ENCODE results near the gene KCNN4. TPM values are rescaled to one million over a fixed set of nuclear protein-coding genes. Genes with fewer than 3 reads are reported as not detected.
"Not testable (repeated sequence)": the region's sequence is repeated elsewhere in the genome, so short reads cannot be mapped to it uniquely, and the experiment has no call there.

The KCNN4 gene
- total RNA-seq, result 165 and 172 TPM in 2 replicates

DNA sequence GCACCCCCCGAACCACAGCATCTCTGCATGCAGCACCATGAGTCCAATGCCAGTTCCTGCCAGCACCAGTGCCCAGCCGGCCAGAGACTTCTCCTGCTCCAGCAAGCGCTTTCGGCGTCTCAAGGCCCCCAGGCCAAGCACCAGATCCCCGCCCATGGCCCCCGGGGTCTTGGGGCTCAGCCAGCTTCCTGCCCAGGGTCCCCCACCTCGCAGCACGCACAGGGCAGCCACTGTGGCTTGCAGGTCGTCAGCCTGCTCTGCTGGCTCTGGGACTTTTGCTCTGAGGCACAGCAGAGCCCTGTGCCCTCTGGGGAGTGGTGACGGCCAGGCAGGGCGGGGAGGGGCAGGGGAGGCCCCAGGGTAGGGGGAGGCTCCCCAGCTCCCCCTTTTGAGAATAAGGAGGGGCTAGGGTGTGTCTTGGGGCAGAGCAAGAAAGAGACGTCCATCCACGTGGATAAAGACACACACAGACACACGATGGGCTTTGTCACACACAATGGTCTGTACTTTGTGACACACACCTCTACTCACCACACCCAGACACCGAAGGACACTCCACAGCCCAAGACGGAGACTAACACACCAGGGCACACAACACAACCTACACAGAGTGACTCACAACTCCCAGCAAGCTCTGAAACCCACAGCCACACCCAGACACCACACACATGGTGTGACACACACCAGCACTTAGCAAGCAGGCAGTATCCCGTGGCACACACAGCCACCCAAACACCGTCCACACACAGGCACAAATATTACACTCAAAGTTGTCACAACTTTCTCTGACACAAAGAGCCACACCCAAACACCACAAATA lies at the start of gene KCNN4:
Gene KCNN4, minus strand, starts transcription at position 268 of the 820 bp plus-strand sequence. Its CDS starts 112 bp downstream, at position 156.
- Mint-ChIP-seq H3K27me3 (no peaks in the 10 kb centered on the region), H3K27ac (peak within 1 kb of the TSS; percentile 87), H3K4me3 (peak within 1 kb of the TSS; percentile 85), H3K36me3 (ENCODE audit: low read depth) (peaks cover 41% of the 10 kb centered on the region), H3K4me1 (peaks cover 74% of the 10 kb centered on the region), H3K9me3 (peaks cover 3% of the 10 kb centered on the region)
- peak; percentile 87 for DNase-seq
- intact Hi-C loops (cut with micrococcal nuclease), result loop anchor here (1.0 to 5.0 kb wide), 4 partner anchors 16 to 254 kb away; partner anchors contain the start of genes ETHE1 and SMG9

DNA sequence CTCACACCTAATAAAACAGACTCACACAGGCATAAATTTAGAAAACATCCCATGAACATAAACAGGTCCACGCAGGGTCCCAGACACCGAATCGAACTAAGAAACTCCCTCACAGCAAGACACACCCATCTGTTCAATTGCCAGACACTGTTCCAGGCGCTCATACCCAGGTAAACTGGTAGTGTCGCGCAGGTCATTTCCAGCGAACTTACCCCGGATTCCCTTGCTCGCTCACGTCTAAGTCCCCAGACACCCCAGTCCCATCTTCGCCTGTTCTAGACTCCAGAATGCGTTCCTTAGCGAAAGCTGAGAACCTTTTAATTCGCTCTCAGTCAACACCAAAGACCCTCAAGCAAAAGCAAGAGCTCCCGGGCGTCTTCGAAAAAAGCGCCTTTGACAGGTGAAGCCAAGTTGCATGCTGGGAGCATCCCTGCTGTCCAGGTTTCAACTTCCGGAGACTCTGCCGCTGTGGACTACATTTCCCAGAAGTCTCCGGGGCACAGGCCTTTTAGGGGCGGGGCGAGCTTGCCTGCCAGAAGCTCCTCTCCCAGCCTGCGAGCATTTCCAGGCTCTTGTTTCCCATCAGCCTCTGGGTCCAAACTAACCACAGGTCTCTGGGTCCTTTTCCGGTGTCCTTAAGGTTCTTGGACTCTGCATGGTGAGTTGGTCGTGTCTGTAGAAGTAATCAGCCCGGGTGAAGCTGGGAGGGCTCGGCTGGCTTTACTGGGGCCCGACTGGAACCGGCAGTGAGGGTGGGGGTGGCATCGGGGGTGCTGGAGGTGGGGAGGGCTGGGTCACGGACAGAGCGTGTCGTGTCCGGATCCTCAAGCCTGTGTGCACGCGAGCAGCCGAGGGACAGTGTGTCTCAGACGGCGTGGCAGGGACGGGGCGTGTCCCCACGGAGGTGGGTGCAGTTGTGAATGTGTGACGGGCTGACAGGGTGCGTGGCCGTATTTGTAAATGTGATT lies 46.3 kb upstream of the KCNN4 start, which contains the start of gene ZNF283:
Gene ZNF283, plus strand, starts transcription at position 535 of the 968 bp plus-strand sequence. CDS start 6,184 bp downstream, outside the sequence.
- H3K27me3 Mint-ChIP-seq, result peaks cover 11% of the 10 kb centered on the region

DNA sequence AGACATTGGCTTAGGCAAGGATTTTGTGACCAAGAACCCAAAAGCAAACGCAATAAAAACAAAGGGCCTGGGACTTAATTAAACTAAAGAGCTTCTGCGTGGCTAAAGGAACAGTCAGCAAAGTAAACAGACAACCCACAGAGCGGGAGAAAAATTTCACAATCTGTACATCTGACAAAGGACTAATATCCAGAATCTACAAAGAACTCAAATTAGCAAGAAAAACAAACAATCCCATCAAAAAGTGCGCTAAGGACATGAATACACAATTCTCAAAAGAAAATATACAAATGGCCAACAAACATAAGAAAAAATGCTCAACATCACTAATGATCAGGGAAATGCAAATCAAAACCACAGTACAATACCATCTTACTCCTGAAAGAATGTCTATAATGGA lies 43.8 kb upstream of the KCNN4 start:
- peaks cover 36% of the 10 kb centered on the region for H3K9me3 Mint-ChIP-seq
- H3K27ac Mint-ChIP-seq, DNase-seq, H3K4me3 Mint-ChIP-seq: not testable (repeated sequence)
- intact Hi-C loops (cut with micrococcal nuclease), result loop anchor here (10.0 kb wide), 1 partner anchor 110 kb away; the partner anchor contains the start of gene ZNF45
- H3K4me1 Mint-ChIP-seq, result peaks cover 23% of the 10 kb centered on the region
- peaks cover 27% of the 10 kb centered on the region for H3K36me3 Mint-ChIP-seq (ENCODE audit: low read depth)
- peaks cover 26% of the 10 kb centered on the region for H3K27me3 Mint-ChIP-seq

More for the DNA sequence above, 46.3 kb upstream of the KCNN4 start, which contains the start of gene ZNF283:
- Mint-ChIP-seq H3K27ac (peak within 1 kb of the TSS; percentile 42), H3K4me1 (peaks cover 13% of the 10 kb centered on the region), H3K4me3 (peak within 1 kb of the TSS; percentile 87), H3K9me3 (peaks cover 26% of the 10 kb centered on the region), H3K36me3 (ENCODE audit: low read depth) (peaks cover 38% of the 10 kb centered on the region)
- DNase-seq, result peak; percentile 95
- intact Hi-C loops (cut with micrococcal nuclease), result loop anchor here (1.0 to 10.0 kb wide), 4 partner anchors 108 to 268 kb away; partner anchors contain the start of genes ZNF221, ZNF224, ZNF230 and ZNF45

DNA sequence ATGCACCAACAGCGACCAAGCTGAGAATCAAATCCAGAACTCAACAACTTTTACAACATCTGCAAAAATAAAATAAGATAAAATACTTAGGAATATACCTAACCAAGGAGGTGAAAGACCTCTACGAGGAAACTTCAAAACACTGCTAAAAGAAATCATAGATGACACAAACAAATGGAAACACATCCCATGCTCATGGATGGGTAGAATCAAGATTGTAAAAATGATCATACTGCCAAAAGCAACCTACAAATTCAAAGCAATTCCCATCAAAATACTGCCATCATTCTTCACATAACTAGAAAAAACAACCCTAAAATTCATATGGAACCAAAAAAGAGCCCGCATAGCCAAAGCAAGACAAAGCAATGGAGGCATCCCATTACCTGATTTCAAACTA lies 43.1 kb upstream of the KCNN4 start:
- Mint-ChIP-seq H3K36me3 (ENCODE audit: low read depth) (peaks cover 22% of the 10 kb centered on the region), H3K4me1 (peaks cover 23% of the 10 kb centered on the region), H3K27me3 (peaks cover 26% of the 10 kb centered on the region), H3K9me3 (peaks cover 36% of the 10 kb centered on the region)
- H3K27ac Mint-ChIP-seq, DNase-seq, H3K4me3 Mint-ChIP-seq: not testable (repeated sequence)
- intact Hi-C loops (cut with micrococcal nuclease), result loop anchor here (10.0 kb wide), 1 partner anchor 111 kb away; the partner anchor contains the start of gene ZNF45

DNA sequence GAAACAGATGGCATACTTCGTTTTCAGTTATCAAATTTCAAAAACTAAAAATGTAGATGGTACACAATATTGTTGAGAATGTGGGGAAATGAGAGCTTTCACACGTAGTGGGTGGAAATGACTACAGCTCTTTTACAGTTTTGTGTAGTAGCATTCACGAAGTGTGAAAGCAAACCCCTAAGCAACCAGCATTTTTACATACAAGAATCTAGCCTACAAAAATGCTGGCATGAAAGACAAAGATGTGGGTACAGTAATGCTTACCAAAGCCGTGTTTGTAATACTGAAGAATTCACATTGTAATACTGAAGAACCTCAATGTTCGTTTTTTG lies 40.1 kb upstream of the KCNN4 start:
- intact Hi-C loops (cut with micrococcal nuclease), result loop anchor here (10.0 kb wide), 1 partner anchor 114 kb away; the partner anchor contains the start of gene ZNF45
- Mint-ChIP-seq H3K4me1 (peaks cover 10% of the 10 kb centered on the region), H3K4me3 (peak overlapping the region; percentile 82), H3K27me3 (peaks cover 31% of the 10 kb centered on the region), H3K9me3 (peaks cover 35% of the 10 kb centered on the region), H3K36me3 (ENCODE audit: low read depth) (peaks cover 6% of the 10 kb centered on the region), H3K27ac (no peak overlapping the region)
- DNase-seq, result peak; percentile 15

DNA sequence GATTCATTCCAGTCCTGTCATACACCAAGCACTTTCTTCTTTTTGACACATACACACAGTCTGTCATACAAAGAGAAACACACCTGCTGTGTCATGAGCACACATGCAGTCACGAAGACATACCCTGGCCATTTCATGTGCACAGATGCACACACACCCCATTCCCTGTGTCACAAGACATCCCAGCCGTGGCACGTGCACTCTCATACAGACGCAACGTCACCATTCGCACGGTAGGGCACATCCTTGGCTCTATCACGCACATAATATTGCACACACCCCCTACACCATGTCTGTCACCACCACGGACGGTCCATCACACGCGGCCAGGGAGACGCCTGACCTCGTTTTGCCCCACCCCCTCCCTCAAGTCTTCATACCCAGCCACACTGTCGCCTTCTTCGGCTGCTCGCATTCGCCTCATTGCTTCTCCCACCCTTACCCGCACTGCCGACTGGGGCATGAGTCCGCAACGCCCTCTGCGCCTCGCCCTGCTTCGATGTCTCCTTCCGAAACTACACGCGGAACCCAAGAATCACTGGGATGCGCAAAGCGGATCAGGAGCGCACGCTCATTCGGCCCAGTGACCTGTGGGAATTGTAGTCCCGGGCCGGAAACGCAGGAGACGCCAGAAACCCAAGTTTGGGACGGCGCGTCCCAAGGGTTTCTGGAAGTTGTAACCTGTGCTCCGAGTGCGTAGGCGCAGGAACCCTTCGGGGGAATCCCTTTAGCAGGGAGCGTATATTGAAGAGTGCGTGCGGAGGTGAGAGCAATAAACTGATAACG lies 39.5 kb upstream of the KCNN4 start:
- Mint-ChIP-seq H3K9me3 (peaks cover 34% of the 10 kb centered on the region), H3K4me3 (peak overlapping the region; percentile 82), H3K36me3 (ENCODE audit: low read depth) (peaks cover 5% of the 10 kb centered on the region), H3K27ac (peak overlapping the region; percentile 70), H3K4me1 (peaks cover 10% of the 10 kb centered on the region), H3K27me3 (peaks cover 31% of the 10 kb centered on the region)
- intact Hi-C loops (cut with micrococcal nuclease), result loop anchor here (10.0 kb wide), 1 partner anchor 115 kb away; the partner anchor contains the start of gene ZNF45
- DNase-seq, result peak; percentile 68

DNA sequence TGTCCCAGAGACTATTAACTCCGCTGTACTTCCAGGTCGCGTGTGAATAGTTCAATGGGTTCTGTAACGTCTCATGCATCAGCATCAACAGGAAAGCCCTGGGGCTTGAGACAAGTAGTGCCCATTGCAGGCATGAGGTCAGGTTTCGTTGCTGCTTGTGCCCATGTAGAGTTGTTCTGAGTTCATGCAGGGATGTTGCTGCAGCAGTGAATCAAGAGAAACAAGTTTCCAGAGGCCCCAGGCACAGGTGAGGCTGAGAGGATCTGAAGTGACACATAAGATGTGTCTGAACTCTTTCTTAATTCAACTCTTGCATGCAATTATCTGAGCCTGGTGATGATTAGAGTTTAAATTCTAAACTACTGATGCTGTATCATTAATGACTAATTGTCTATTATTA lies 37.7 kb upstream of the KCNN4 start:
- DNase-seq, result no peak
- Mint-ChIP-seq H3K4me3 (no peak overlapping the region), H3K27me3 (peaks cover 20% of the 10 kb centered on the region), H3K36me3 (ENCODE audit: low read depth) (peaks cover 5% of the 10 kb centered on the region), H3K9me3 (peaks cover 20% of the 10 kb centered on the region), H3K4me1 (peaks cover 10% of the 10 kb centered on the region), H3K27ac (no peak overlapping the region)
- intact Hi-C loops (cut with micrococcal nuclease), result no loop called here

DNA sequence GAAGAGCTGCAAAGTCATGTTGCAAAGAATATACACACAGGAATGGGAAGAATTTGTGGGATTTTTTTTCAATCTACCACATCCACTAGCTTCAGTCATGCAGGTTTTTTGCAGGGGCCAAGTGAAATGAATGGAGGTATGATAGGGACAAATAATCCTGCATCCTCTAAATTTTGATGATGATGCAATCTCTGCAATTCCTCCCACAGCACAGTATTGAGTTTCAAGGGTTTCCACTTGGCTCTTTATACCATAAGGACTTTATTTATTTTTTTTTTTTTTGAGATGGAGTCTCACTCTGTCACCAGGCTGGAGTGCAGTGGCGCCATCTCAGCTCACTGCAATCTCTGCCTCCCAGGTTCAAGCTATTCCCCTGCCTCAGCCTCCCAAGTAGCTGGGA lies 36.7 kb upstream of the KCNN4 start:
- H3K4me3 Mint-ChIP-seq; intact Hi-C loops (cut with micrococcal nuclease); H3K27ac Mint-ChIP-seq; DNase-seq; H3K36me3 Mint-ChIP-seq (ENCODE audit: low read depth); H3K4me1 Mint-ChIP-seq: not testable (repeated sequence)
- Mint-ChIP-seq H3K27me3 (peaks cover 20% of the 10 kb centered on the region), H3K9me3 (peaks cover 20% of the 10 kb centered on the region)

DNA sequence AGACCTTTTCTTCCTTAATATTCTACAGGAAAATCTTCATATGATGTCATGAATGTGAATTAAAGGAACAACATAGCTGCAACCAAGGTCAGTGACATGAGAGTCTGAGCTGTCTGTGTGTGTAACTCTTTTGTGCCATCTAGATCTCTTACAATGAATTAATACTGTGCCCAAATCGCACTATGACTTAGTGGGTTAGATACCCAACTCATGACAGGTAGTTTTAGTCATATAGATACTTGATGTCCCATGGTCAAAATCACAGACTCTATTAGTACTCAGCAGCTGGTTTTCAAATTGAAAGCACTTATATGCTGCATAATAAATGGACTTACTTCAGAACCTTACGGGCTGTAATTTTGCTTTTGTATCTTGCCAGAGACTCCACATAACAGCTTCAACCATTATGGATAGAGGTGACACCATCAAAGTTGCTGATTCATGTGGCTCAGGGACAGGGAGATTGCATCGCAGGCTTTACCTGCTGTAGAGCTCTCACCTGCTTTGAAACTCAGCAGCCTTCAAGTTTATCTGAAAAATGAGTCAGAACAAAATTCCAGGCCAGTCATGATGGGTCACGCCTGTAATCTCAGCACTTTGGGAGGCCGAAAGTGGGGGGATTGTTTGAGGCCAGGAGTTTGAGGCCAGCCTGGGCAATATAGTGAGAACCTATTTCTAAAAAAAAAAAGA lies 34.0 kb upstream of the KCNN4 start:
- Mint-ChIP-seq H3K27me3 (peaks cover 8% of the 10 kb centered on the region), H3K27ac (no peak overlapping the region), H3K4me3 (no peak overlapping the region), H3K9me3 (peaks cover 10% of the 10 kb centered on the region), H3K36me3 (ENCODE audit: low read depth) (no peaks in the 10 kb centered on the region), H3K4me1 (peaks cover under 1% of the 10 kb centered on the region)
- intact Hi-C loops (cut with micrococcal nuclease), result no loop called here
- no peak for DNase-seq

DNA sequence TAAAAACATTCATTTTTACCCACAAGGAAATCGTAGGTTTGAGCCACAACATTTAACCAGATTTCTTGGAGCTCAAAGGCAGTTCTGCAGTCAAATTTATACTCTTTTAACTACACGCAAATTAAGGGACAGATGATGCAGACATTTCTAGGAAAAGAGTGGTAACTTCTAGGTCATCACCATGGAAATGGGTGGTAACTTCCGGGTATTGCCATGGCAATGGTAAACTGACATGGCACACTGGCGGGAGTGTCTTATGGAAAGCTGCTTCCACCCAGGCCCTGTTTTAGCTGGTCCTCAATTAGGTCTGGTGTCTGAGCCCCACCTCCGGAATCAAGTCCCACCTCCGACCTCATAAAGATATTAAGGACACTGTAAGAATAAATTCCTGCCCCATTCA lies 31.9 kb upstream of the KCNN4 start:
- H3K27ac Mint-ChIP-seq, result no peak overlapping the region

DNA sequence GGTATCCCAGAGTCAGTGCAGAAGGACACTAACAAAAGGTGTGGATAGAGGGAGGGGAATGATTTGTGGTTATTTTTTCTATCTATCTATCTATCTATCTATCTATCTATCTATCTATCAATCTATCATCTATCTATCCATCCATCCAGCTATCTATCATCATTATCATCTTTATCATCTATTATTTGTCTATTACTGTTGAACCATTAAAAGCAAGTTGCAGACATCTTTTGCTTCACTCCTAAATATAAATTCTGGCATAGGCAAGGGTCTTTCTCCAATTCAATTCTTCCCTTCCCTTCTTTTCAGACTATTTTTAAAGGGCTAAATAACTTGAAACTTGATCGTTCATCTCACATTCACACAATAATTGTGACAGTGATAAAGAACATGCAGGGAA lies 31.5 kb upstream of the KCNN4 start:
- Mint-ChIP-seq H3K4me3 (no peak overlapping the region), H3K27ac (no peak overlapping the region), H3K36me3 (ENCODE audit: low read depth) (no peaks in the 10 kb centered on the region), H3K4me1 (no peaks in the 10 kb centered on the region), H3K9me3 (peaks cover 2% of the 10 kb centered on the region), H3K27me3 (peaks cover 8% of the 10 kb centered on the region)
- DNase-seq, result no peak
- intact Hi-C loops (cut with micrococcal nuclease), result no loop called here

More for the DNA sequence above, 31.9 kb upstream of the KCNN4 start:
- Mint-ChIP-seq H3K27me3 (peaks cover 5% of the 10 kb centered on the region), H3K4me1 (no peaks in the 10 kb centered on the region), H3K36me3 (ENCODE audit: low read depth) (no peaks in the 10 kb centered on the region), H3K4me3 (no peak overlapping the region), H3K9me3 (peaks cover 3% of the 10 kb centered on the region)
- DNase-seq, result no peak
- intact Hi-C loops (cut with micrococcal nuclease), result no loop called here

DNA sequence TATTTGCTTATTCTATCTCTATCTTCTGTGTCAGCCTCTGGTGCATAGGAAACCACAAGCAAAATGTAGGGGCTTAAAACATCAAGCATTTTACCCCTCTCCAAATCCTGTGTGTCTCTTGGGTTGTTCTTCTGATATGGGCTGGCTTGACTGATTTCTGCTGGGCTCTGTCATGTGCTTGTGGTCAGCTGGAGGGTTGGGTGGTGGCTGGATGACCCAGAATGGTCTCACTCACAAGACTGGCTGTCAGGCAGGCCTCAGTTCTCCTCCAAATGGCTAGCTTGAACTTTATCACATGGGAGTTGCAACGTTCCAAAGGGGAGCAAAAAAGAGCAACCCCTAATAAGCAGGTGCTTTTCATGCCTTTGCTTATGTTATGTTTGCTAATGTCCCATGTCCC lies 31.1 kb upstream of the KCNN4 start:
- no peaks in the 10 kb centered on the region for H3K9me3 Mint-ChIP-seq
- H3K36me3 Mint-ChIP-seq (ENCODE audit: low read depth), result no peaks in the 10 kb centered on the region
- H3K27ac Mint-ChIP-seq, result no peak overlapping the region
- no peaks in the 10 kb centered on the region for H3K4me1 Mint-ChIP-seq
- H3K27me3 Mint-ChIP-seq, result peaks cover 10% of the 10 kb centered on the region
- intact Hi-C loops (cut with micrococcal nuclease), result no loop called here
- H3K4me3 Mint-ChIP-seq, result no peak overlapping the region
- DNase-seq, result no peak

All from activated CD4-positive, alpha-beta T cell treated with anti-CD3 and anti-CD28 coated beads, Interleukin-2, amount 10 ng/mL, durations not matched to agents 24 days and 14 days (primary cell).